GM19025 (cell line): ENCODE data around the gene FBXW5.

Experiments used
- ATAC-seq: cut with Tn5 transposase; IDR thresholded peaks from one replicate; pipeline ENCODE4 v1.9.1; 2021; ENCODE audit warnings: mild to moderate bottlenecking, low read depth, moderate library complexity; ENCODE audit not compliant: unreplicated experiment

The FBXW5 gene

DNA sequence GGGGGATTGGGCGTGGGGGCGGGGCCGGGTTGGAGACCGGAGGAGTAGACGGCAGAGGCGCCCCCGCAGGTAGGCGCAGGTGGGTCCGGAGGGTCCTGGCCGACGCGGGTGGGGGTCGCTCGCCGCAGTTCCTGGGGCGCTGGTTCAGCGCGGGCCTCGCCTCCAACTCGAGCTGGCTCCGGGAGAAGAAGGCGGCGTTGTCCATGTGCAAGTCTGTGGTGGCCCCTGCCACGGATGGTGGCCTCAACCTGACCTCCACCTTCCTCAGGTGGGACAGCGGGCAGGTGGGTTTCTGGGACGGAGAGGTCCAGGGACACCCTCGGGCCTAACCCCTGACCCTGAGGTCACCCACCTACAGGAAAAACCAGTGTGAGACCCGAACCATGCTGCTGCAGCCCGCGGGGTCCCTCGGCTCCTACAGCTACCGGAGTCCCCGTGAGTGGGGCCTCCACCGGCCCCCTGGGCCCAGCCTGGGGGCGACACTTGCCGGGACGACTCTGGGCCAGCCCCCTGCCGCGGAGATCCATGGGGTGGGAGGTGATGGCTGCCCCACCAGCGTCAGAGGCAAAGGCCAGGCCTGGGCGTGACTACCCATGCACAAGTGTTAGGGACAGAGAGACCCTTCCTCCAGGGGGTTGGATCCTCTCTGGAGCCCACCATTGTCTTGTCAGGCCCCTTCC lies 34.5 kb upstream of the FBXW5 start:
- ATAC-seq, result no peak

DNA sequence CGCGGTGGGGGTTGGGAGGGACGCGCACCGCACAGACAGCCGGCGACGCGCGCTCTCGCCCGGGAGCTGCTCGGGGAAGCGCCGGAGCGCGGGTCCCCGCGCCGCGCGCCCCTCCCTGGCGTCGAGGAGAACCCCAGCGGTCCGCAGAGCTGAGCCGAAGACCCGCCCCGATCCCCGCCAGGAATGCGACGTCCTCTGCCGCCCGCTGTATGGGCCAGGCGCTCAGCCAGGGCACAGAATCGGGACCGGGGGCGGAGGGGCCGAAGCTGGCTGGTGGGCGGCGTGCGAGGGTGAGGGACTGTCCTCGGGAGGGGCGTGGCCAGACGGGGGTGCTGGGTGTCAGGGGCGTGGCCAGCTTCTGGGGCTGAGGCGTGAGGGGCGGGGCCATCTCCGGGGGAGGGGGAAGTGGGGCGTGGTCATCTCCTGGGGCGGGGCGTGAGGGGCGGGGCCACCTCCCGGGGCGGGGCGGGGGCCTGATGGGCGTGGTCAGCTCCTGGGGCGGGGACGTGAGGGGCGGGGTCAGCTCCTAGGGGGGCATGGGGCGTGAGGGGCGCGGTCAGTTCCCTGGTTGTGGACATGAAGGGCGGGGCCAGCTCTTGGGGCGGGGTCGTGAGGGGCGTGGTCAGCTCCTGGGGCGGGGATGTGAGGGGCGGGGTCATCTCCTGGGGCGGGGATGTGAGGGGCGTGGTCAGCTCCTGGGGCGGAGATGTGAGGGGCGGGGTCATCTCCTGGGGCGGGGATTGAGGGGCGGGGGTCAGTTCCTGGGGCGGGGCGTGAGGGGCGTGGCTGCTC lies 33.7 kb upstream of the FBXW5 start:
- no peak for ATAC-seq

DNA sequence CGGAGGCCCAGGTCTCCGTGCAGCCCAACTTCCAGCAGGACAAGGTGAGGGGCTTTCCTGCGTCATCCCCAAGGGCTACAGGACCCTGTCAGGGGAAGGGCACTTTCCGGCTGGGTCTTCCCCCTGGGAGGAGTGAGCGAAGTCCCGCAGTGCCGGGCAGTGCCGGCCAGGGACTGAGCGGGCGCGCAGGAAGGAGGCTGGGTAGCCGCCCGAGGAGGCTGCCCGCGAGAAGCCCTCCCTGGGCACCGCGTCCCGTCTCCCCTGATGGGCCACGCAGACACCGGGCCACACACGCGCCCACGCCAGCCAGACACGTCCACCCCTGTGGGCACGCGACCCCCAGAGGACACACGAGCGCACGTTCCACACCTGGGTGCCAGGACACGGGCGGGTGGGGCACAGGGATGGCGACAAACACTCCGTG lies 33.1 kb upstream of the FBXW5 start:
- ATAC-seq, result no peak

DNA sequence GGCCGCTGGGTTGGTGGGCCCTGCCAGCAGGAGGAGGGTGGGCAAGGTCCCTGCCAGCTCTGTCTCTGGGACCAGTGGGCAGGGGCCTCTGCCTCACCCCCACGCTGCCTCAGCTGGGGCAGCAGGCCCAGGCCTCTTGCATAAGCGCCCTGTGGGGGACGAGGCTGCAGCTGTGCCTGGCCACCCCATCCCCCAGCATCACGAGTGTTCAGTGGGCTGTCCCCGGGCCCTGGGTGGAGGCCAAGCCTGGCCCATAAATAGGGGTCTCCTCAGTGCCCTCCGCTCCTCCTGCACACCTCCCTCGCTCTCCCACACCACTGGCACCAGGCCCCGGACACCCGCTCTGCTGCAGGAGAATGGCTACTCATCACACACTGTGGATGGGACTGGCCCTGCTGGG lies 32.7 kb upstream of the FBXW5 start, which contains the start of gene PTGDS:
Gene PTGDS, plus strand, starts transcription at position 282 of the 400 bp plus-strand sequence. Its CDS starts 75 bp downstream, at position 357.
- ATAC-seq, result no peak

DNA sequence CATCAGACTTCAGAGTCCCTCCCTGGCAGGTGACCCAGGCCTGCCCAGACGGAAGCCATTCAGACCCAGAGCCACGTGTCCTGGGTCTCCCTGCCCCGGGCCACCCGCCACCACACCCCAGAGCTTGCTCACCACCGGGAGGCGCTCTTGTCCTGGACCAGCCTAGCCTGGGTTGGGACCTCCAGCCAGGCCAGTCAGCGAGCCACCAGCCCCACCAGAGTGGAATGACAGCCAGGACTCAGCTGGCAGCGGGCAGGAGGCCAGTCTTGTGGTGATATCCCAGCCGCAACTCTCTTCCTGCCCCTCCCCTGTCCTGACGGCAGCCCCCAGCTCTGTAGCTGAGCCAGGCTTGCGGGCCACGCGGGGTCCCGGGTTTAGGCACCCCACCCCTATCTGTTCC lies 31.1 kb upstream of the FBXW5 start:
- ATAC-seq, result no peak

DNA sequence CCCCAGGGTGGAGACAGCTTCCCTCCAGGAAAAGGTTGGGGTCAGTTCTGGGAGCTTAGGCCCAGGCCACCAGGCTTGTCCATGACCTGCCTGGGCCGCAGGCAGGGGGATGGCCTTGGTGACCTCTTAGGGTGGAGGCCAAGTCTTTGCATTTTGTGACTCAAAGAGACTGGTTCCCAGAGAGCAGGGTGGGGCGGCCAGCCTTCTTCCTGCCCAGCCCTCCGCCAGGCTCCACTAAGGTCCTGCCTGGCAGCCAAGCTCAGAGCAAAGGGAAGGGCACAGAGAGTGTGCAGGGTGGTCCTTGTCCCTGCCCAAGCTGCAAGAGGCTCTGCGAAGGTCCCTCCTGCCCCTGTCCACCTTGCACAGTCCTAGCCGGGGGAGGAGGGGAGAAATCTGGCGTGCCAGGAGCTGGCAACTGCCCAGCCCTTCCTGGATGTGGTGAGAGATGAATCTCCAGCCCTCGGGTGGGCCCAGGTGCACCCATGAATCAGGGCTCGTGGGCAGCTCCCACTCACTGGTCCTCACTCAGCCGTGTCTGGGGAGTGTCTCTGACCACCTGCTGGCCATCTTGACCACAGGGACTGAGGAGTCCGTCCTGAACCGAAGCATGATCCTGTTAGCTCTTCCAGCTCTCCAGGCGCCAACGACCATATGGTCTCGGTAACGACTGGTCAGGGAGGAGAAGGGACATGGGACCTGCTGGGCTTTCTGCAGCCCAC lies 30.4 kb upstream of the FBXW5 start:
- ATAC-seq, result no peak

DNA sequence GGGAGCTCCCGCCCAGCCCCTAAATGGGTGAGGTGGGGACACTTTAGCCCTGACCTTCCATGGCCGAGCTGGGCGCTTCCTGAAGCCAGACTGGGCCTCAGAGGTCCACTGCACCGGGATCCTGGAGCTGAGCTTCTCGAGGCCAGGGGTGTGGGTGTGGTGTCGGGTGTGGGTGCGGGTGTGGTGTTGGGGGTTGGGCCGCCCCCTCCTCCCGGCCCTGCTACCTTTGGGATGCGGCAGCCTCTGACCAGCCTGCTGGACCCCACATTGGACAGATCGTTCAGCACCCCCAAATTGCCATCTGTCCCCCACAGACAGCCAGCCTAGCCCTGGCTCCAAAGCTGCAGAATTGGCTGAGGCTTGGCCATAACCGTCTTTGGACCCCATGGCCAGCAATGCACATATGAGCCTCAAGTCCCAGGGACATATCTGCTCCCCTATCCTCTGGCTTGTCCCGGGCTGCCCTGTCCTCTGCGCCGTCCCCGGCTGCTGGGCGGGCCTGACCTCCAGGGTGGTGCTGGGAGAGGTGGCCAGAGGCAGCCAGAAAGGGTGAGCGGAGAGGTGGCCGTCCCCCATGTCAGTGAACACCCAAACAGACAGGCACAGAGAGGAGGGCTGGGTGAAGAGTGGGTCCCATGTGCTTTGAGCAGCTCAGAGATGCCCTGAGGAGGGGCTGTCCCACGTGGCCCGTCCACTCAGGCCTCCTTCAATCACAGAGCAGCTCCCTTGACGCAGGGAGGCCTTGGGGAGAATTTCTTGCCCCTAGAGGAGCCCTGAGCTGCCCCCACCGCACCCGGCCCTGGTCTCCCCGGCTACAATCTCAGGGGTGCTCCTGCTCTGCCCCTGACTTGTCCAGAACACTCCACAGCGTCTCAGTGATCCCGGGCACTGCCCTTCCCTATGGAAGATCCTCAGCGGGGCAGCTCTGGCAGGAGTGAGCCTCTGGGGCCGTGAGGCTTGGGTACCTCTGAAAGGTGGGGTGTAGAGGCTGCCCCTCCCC lies 29.4 kb upstream of the FBXW5 start:
- ATAC-seq, result no peak

DNA sequence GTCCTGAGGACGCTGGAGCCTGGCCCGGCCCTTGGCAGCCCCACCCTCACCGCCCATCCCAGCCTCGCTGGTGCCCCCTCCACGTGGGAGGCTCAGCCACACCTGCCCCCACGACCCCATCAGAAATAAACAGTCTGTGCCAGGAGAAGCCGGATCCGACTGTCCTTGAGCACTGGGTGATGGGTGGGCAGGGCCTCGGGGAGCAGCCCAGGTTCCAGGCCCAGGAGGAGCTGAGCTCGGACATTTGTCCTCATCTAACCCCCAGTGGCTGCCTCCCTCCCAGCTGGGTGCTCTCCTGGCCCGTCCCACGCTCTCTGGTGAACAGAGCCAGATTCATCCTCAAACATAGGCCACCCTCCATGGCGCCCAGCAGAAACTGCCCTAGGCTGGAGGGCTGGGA lies 28.2 kb upstream of the FBXW5 start:
- no peak for ATAC-seq

DNA sequence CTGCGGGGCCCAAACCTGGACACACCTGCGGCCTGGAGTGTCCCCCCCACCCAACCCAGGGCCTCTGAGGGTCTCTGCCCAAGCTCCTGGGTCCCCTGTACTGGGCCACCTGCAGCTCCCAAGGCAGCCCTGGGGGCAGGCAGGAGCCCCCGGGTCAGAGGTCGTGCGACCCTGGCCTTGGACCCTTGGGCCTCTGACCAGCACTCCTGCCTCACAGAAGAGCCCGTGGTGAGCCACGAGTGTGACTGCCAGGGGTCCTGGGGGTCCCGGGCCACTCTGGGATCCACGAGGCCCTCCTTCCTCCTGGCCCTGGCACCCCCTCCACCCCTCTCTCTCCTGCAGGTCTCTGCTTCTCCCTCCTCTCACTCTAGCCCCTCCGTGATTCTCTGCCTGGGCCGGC lies 27.8 kb upstream of the FBXW5 start:
- no peak for ATAC-seq

DNA sequence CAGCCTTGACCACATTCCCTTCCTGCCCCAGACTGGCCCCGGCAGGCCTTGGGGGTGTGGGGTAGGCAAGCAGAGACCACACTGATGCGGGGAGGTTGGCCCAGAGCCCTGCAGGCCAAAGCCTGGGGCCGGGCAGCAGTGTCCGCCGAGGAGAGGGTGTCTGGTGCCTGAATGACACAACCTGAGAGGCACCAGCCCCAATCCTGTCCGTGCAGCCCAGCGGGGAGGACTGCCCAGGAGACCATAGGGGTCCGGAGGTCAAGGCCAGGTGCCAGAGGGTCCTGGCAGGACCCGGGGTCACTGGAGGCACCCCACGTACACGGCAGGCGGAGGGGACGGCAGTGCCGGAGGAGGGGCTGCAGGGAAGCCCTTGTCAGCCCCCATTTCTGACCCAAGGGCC lies 27.2 kb upstream of the FBXW5 start:
- no peak for ATAC-seq

DNA sequence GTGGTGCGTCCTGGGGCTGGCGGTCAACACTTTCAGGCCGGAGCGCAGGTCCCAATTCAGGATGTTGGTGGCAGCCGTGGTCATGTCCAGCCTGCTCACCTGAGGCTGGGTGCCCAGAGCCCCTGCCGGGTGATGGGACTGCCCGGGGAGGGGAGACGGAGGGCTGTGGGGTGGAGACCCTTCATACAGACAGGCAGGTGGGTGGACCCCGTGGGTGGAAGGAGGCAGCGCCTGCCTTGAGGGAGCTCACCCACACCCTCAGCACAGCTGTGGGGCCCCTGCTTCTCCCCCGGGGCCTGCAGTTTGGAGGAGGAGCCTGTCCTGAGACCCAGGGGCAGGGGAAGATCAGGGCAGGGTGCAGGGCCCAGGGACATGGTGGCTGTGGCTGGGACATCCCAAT lies 25.8 kb upstream of the FBXW5 start:
- no peak for ATAC-seq

DNA sequence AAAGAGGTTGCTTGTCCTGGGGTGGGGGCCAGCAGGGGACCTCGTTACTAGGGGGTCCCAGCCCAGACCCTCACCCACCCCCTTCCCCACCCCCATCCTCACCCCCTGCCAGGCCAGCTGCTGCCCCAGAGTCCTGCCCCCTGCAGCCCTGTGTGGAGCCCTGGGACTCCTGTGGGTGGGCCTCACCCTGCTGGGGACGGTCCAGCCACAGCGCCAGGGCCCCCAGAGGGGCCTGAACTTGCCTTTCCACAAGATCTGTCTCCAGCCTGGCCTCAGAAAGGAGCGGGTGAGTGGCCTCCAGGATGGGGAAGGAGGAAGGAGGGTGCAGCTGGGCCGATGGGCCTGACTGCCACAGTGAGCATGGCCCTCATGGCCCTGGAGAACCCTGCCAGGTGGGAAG lies 25.2 kb upstream of the FBXW5 start:
- ATAC-seq, result no peak

DNA sequence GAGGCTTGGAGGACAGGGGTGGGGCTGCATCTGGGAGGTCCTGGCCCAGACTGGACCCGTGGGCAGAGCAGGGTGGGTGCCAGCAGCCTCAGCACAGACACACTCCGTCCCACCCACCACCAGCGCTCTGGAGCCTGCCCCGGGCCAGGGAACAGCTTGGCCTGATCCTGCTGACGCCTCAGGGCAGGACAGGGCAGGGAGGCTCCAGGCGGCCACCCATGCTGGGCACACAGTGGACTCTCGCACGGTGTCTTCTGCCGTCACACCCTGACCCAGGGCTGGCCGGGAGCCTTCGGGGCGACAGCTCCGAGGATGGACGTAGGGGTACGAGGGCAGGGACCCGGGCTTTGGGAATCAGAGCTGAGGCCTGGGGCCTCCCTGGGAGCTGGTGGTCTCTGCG lies 24.6 kb upstream of the FBXW5 start:
- ATAC-seq, result no peak

DNA sequence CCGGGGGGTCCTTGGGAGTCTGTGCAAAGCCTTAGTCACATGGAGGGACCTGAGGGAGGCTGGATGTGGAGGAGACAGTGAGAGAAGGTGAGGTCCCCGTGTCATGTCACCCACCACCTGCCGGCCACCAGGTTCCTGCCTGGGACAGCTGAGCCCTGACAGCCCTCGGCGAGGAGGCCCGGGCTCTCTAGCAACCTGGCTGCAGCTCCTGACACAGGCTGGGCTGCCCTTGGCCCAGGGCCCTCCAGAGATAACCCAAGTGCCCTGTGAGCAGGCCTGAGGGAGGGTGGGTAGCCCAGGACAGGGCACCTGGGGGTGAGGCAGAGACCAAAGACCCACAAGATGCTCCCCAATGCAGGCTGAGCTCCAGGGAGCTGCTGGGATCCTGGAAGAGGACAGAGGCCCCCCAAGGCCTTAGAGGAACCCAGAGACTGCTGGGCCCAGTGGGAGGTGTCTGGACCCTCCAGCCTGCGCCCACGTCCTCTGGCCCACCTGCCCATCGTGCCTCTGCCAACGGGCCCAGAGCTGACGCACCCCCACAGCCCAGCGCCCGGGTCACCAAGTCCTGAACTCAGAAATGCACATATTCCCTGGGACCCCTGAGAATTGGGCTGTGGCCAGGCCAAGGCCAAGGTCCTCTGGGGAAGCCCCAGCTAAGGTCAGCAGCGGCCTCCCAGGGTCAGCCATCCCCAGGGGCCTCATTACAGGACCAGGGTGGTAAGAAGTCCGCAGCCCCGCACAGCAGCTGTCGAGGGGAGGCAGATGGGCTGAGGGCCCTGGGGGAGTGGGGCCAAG lies 24.0 kb upstream of the FBXW5 start:
- ATAC-seq, result no peak

DNA sequence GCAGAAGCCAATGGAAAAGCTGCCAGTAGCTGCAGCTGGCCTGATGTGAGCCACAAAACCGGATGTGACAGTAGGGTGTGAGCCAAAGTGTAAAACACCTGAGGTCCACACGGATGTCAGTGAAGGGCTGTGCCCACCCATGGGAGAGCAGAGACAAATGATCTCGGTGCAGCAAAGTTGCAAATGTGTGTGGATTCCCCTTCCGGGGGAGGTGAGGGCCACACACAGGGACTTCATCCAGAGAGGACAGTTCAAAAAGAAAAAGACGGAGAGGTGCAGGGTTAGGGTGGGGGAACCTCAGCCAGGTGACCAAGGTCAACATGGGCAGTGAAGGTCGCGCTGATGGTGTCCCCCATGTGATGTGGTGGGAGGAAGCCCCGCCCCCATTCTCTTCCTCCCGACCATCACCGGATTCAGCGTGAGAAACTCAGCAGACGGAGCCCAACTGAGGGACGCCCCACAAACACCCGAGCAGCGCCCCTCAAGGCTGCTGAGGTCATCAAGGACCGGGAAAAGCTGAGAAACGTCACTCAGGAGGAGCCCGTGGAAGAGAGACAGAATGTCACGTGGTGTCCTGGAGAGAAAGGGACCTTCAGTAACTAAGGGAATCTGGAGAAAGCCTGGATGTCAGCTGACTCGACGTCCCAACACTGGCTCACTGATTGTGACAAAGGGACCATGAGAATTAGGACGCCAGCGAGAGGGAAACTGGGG lies 21.4 kb upstream of the FBXW5 start:
- no peak for ATAC-seq

DNA sequence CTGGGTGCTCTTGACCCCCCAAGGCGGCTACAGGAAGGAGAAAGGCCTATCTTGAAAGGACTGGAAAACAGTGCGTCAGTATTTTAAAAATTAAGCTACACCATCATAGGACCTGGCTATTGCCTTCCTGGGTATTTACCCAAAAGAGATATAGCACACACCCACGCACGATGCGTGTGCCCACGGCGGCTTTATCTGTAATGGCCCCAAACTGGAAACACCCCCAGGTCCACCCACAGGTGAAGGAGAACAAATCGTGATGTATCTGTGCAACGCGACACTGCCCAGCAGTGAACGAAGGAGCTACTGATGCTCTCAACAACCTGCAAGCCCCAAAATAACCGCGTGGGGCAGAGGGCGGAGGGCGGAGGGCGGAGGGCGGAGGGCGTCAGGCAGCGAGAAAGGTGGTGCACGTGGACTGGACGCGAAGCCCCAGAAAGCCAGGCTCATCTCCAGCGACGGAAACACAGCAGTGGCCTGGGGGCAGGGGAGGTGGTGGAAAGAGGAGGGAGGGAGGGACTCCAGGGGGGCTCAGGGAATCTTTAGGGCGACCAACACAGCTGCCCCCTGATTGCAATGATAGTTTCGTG lies 20.4 kb upstream of the FBXW5 start:
- no peak for ATAC-seq

DNA sequence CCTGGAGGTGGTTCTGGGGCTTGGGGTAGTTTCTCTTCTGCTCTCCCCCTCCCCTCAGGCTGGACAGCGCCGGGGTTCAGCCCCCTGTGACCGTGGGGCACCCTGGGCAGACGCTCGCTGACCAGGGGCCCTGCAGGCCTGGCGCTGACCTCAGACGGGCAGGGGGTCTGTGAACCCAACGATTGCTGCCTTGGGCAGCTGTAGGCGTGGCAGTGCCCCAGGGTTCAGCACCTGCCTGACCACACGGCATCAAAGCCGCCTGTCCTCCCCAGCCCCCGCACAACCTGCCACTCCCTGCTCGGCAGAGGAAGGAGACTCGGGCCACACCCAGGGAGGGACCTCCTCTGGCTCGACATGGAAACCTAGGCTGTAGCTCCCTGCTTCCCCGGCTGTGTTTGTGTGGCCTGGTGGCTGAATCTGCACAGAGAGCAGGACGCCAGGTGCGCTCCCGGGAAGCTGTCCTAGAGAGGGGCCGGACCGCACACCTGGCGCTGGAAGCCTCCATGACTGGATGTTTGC lies 19.7 kb upstream of the FBXW5 start:
- ATAC-seq, result no peak

DNA sequence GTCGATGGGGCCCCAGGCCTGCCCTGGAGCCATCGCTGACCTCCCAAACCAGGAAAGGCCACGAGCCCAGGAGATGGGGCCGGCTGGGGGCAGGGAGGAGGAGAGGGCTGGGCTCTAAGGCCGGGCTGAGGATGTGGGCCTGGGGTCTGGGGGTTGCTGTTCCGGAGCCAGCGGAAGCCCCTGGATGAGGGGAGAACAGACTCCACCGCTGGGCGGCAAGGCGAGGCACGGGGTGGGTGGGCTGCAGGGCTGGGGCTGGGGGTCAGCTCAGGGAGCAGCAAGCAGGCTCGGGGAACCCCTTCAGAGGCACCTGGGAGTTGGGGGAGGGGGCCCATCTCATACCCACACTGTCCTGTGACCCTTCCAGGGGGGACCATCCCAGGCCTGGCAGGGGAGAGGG lies 19.2 kb upstream of the FBXW5 start:
- ATAC-seq, result no peak
